Ovary (tissue), 9 donors: ENCODE results near the gene NFKBIL1. TPM values are rescaled to one million over a fixed set of nuclear protein-coding genes. Genes with fewer than 3 reads are reported as not detected.

ENCODE experiments used
- DNase-seq, 5 donors: peaks; one replicate each; pipeline ENCODE4 v3.0.0-alpha.2; 2019 to 2020
- H3K27ac ChIP-seq, 2 donors: fragments of 200-600 bp; one replicate each; pipeline versions ENCODE4 v1.5.1 to v1.8.0; 2019 to 2022
- H3K27me3 ChIP-seq: fragments of 200-600 bp; one replicate; pipeline ENCODE4 v1.8.0; 2022
- H3K36me3 ChIP-seq: fragments of 200-600 bp; sonication (generic); one replicate; pipeline ENCODE4 v1.5.1; 2019
- H3K4me1 ChIP-seq: one replicate; pipeline ENCODE4 v1.8.1; 2013; ENCODE audit warnings: mild to moderate bottlenecking, moderate library complexity; ENCODE audit not compliant: insufficient read depth
- H3K4me3 ChIP-seq: fragments of 200-600 bp; sonication (generic); one replicate; pipeline ENCODE4 v1.5.1; 2017
- H3K9me3 ChIP-seq, 2 donors: fragments of 200-600 bp in 1 of 2; sonication (generic) in 1 of 2; one replicate each; pipeline versions ENCODE4 v1.5.1 to v1.8.1; 2013 to 2019; ENCODE audit warnings: mild to moderate bottlenecking in 1 of 2, moderate library complexity in 1 of 2
- CTCF ChIP-seq, 3 donors: fragments of 450-650 bp in 2 of 3; fragments of 200-600 bp in 1 of 3; IDR thresholded peaks; one replicate each; pipeline versions ENCODE4 v1.5.1 to v1.8.0; 2016 to 2022; ENCODE audit warnings: antibody characterized with exemption in 3 of 3, mild to moderate bottlenecking in 1 of 3
- EP300 ChIP-seq: sonication (generic); formaldehyde crosslinking; IDR thresholded peaks from one replicate; pipeline ENCODE4 v1.6.1; 2017; ENCODE audit warnings: antibody characterized with exemption
- POLR2A ChIP-seq: fragments of 450-650 bp; IDR thresholded peaks from one replicate; pipeline ENCODE4 v1.6.1; 2017; ENCODE audit warnings: antibody characterized with exemption, mild to moderate bottlenecking, moderate library complexity
- WGBS, 3 donors: extraction: QIAGEN DNeasy Blood & Tissue Kit in 1 of 3; methylation state at CpG; one replicate each; pipeline versions ENCODE4 v1.1.5 to v1.1.7; 2013 to 2017; 5-methylcytosine and 5-hydroxymethylcytosine counted together
- intact Hi-C, 4 donors: fragments of 100-400 bp; cut with DNase I; formaldehyde crosslinking; loops; one replicate each; pipeline versions ENCODE4 v1.11.0 to v1.15.1; 2022 to 2023
- polyA plus RNA-seq, 2 donors: library from polyadenylated mRNA; stranded (reverse); fragments of 200-250 nt in 1 of 2; fragments of 350-450 nt in 1 of 2; fragmentation: Illumina TruSeq in 1 of 2; extraction: RNeasy Lipid Tissue Mini Kit (QIAGEN cat#74804) in 1 of 2; gene quantifications; one replicate each; pipeline ENCODE4 v1.2.3, GENCODE V29; 2013 to 2014
- total RNA-seq, 7 donors: library from RNA; depleted of rRNA in 2 of 7; stranded (reverse); fragments of >200 nt in 2 of 7; fragmentation: NEBNext Ultra II Directional in 3 of 7; extraction: Animal tissue kit (Norgen Biotek cat#: 25700) in 3 of 7; gene quantifications; one replicate each; pipeline versions ENCODE4 v1.1.0 to v1.2.4, GENCODE V29; 2016 to 2023
- donor health status: DM: no; HTN: no; CAD: no; lungs with moderate emphysema.
- donor health status: DM: no; HTN: no; CAD: no.
- donor health status: Bipolar disorder and iron deficiency.
- donor health status: DM: yes; HTN: yes; CAD: no.
- donor health status: DM: no; HTN: no; CAD: no.
- donor health status: DM: yes; HTN: yes; CAD: no.

Gene NFKBIL1
- total and polyA plus RNA-seq, 9 donors = 8.2 to 46.0 (median 27.5) TPM

- Histone ChIP-seq H3K36me3 (no peaks in the 10 kb centered on the region), H3K4me3 (peak within 1 kb of the TSS; percentile 68), H3K9me3 (no peaks in the 10 kb centered on the region), H3K4me1 (peaks cover 5% of the 10 kb centered on the region), H3K27me3 (no peaks in the 10 kb centered on the region), H3K27ac (peak within 1 kb of the TSS in 1 of 2 donors; percentile 70)
- TF ChIP-seq EP300 = no peak
- TF ChIP-seq POLR2A = no peak
- no peak for TF ChIP-seq CTCF (IDR thresholded peaks at IDR 0.05)
- intact Hi-C loops = loop anchor here in 1 of 4 donors (5.0 kb wide), 1 partner anchor 35 kb away; the partner anchor contains the start of genes ATP6V1G2 and NFKBIL1
- DNase-seq = no peak
- 76 to 86% (median 84%) methylated on average over 3 of the region's 3 CpGs for WGBS, 3 donors
These were observed 34.8 kb downstream of the NFKBIL1 start, which contains the start of gene LTB for GRCh38 chr6:31582230-31582643. Gene LTB (minus strand): TSS chr6:31582424. CDS start chr6:31582417, 7 bp downstream.

DNA sequence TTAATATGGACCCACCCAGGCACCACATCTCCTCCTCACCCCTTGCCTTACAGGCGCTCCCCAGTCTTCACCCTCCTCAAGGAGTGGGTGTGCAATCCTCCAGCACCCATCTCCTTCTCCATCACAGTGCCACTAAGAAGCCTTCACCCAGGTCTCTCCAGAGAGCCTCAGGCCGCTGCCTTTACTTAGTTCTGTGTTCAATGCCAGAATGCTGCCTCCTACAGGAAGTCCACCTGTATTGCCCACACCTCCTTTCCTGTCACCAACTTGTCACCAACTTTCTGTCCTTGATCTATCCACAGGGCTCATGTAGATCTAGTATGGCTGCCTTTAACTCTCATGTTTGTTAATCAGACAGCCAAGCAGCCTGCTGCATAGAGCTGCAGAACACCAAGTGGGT, 38.1 kb downstream of the NFKBIL1 start:
- TF ChIP-seq POLR2A = no peak
- TF ChIP-seq CTCF (IDR thresholded peaks at IDR 0.05) = no peak
- TF ChIP-seq EP300 = no peak
- H3K36me3 ChIP-seq = no peaks in the 10 kb centered on the region
- H3K4me3 ChIP-seq = no peak overlapping the region
- intact Hi-C loops = no loop called here
- no peaks in the 10 kb centered on the region for H3K27me3 ChIP-seq
- peaks cover 4% of the 10 kb centered on the region for H3K4me1 ChIP-seq
- no peaks in the 10 kb centered on the region for H3K9me3 ChIP-seq
- DNase-seq = no peak
- 62 to 76% (median 75%) methylated on average over 2 of the region's 2 CpGs for WGBS, 3 donors
- no peak overlapping the region for H3K27ac ChIP-seq

- no peak for DNase-seq
- Histone ChIP-seq H3K9me3 (no peaks in the 10 kb centered on the region), H3K4me1 (peaks cover 2% of the 10 kb centered on the region), H3K27me3 (no peaks in the 10 kb centered on the region), H3K36me3 (no peaks in the 10 kb centered on the region), H3K4me3 (no peak within 1 kb of the TSS), H3K27ac (no peak within 1 kb of the TSS)
- TF ChIP-seq POLR2A = no peak
- TF ChIP-seq CTCF (IDR thresholded peaks at IDR 0.05) = no peak
- no peak for TF ChIP-seq EP300
- intact Hi-C loops = no loop called here
- WGBS, 3 donors = 35 to 47% (median 35%) methylated on average over 1 of the region's 1 CpG
These were observed 38.6 kb downstream of the NFKBIL1 start, which contains the start of gene LST1 for GRCh38 chr6:31586008-31586407. Gene LST1 (plus strand): TSS chr6:31586277. CDS start chr6:31587300, 1,023 bp downstream.

DNA sequence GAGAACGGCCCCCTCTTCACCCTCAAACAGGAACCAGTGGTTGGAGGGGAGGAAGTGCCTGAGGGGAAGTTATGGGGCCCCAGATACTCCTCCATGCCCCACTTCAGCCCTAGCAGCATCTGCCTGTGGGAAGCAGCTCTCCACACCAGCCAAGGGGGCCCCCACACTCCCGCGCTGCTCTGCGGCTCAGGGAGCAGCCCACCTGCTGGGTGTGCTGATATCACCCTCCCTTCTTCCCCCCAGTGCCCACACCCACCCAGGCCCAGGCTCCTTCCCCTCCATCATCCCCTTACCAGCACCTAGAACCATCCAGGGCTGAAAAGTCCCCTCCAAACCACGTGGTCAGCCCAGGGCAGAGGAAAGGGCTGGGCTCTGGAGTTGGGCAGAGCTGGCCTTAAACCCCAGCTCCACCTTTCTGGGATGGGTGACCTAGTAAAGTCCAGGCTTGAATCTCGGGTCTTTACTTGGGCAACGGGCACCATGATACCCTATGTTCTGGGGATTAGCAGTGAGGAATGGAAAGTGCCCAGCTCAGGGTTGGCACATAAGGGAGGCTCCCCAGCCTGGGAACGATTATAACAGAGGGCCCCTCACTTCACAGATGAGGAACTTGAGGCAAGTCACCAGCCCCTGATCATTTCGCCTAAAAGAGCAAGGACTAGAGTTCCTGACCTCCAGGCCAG, 39.3 kb downstream of the NFKBIL1 start:
- 38 to 58% (median 43%) methylated on average over 9 of the region's 9 CpGs for WGBS, 3 donors
- no peak overlapping the region for H3K4me3 ChIP-seq
- no peak for DNase-seq
- H3K27ac ChIP-seq = no peak overlapping the region
- no peaks in the 10 kb centered on the region for H3K36me3 ChIP-seq
- no peaks in the 10 kb centered on the region for H3K4me1 ChIP-seq
- no peaks in the 10 kb centered on the region for H3K9me3 ChIP-seq
- intact Hi-C loops = no loop called here
- TF ChIP-seq CTCF (IDR thresholded peaks at IDR 0.05) (no peak), POLR2A (no peak), EP300 (no peak)
- H3K27me3 ChIP-seq = no peaks in the 10 kb centered on the region
